ENCODE results near the gene WAC.
"Not testable (repeated sequence)": the region's sequence is repeated elsewhere in the genome, so short reads cannot be mapped to it uniquely, and the experiment has no call there.

WAC gene

DNA sequence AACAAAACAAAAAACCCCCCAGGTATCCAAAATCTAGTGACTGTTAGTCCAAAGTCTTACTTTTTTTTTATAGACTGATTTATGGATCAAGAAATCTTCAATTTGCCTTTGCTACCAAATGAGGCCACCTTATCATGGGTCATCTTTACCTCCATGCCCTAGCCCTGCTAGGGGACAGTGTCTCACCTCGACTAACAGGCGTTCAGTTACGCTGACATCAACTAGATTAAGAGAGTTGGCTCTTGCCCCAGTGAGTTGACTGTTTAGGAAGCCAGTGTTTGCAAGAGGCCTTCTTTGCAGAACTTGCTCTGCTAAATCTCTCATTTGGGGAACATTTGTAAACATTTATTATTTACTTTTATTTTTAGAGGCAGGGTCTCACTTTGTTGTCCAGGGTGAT lies 36.9 kb upstream of the WAC start:
- no peak for DNase-seq (ENCODE audit: low read depth)
- TF ChIP-seq, protein P1, sequence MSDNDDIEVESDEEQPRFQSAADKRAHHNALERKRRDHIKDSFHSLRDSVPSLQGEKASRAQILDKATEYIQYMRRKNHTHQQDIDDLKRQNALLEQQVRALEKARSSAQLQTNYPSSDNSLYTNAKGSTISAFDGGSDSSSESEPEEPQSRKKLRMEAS (IDR thresholded peaks at IDR 0.05; ENCODE audit: low read depth, low read length): no peak
- TF ChIP-seq POLR2A (IDR thresholded peaks at IDR 0.05; ENCODE audit: extremely low read depth, insufficient read length): no peak
- no peak for TF ChIP-seq MYC (IDR thresholded peaks at IDR 0.05; ENCODE audit: low read depth, low read length)
- TF ChIP-seq, protein P2, sequence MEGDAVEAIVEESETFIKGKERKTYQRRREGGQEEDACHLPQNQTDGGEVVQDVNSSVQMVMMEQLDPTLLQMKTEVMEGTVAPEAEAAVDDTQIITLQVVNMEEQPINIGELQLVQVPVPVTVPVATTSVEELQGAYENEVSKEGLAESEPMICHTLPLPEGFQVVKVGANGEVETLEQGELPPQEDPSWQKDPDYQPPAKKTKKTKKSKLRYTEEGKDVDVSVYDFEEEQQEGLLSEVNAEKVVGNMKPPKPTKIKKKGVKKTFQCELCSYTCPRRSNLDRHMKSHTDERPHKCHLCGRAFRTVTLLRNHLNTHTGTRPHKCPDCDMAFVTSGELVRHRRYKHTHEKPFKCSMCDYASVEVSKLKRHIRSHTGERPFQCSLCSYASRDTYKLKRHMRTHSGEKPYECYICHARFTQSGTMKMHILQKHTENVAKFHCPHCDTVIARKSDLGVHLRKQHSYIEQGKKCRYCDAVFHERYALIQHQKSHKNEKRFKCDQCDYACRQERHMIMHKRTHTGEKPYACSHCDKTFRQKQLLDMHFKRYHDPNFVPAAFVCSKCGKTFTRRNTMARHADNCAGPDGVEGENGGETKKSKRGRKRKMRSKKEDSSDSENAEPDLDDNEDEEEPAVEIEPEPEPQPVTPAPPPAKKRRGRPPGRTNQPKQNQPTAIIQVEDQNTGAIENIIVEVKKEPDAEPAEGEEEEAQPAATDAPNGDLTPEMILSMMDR (IDR thresholded peaks at IDR 0.05; ENCODE audit: low read depth, low read length): no peak

DNA sequence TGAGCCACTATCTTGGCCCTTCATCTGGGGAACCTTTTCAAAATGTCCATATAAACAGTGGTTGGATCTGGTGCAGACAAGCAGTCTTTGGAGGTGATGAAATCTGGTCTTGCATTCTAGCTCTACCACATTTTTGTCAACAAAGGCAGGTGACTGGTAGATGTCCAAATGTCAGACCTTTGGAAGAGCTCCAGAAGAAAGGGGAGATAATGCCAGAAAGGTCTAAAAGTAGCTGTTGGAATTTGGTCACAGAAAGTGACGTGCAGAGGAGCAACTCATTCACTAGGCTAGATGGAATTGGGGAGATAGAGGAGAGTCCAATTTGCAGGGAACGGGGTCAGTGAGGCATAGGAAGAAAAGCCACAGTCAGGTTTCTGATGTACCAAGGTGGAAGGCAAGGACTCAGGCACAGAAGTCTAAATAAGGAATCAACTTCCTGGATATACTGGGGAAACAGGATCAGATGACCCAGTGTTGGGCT lies 36.4 kb upstream of the WAC start:
- TF ChIP-seq MYC (IDR thresholded peaks at IDR 0.05; ENCODE audit: low read depth, low read length) (no peak), POLR2A (IDR thresholded peaks at IDR 0.05; ENCODE audit: extremely low read depth, insufficient read length) (no peak)
- TF ChIP-seq, protein P1 (IDR thresholded peaks at IDR 0.05; ENCODE audit: low read depth, low read length): no peak
- TF ChIP-seq, protein P2 (IDR thresholded peaks at IDR 0.05; ENCODE audit: low read depth, low read length): no peak
- DNase-seq (ENCODE audit: low read depth): no peak
- H3K4me3 ChIP-seq (ENCODE audit: low read depth, low read length): no peak overlapping the region

More for the DNA sequence above, 36.9 kb upstream of the WAC start:
- H3K4me3 ChIP-seq (ENCODE audit: low read depth, low read length): no peak overlapping the region

DNA sequence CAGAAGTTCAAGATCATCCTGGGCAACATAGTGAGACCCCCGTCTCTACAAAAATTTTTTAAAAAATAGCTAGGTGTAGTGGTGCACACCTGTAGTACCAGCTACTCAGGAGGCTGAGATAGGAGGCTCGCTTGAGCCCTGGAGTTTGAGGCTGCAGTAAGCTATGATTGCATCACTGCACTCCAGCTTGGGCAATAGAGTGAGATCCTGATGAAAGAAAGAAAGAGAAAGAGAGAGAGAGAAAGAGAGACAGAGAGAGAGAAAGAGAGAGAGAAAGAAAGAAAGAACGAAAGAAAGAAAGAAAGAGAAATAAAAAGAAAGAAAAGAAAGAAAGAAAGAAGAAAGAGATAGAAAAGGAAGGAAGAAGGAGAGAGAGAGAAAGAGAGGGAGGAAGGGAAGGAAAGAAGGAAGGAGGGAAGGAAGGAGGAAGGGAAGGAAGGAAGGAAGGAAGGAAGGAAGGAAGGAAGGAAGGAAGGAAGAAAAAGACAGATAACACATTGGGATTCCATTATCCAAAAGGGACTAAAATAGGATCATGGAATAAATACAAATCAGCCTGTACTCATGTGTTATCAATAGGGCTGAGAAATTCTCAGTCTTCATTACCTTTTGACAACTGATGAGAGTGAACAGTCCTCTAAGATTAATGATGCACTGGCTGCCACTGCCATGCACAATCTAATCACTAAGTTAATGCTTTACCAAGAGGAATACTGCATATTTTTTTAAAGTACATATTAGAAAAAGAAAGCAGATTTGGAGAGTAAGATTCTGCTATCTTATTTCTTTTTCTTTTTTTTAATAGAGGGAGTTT lies 35.4 kb upstream of the WAC start:
- no peak for DNase-seq (ENCODE audit: low read depth)
- H3K4me3 ChIP-seq (ENCODE audit: low read depth, low read length): no peak overlapping the region
- TF ChIP-seq, protein P2 (IDR thresholded peaks at IDR 0.05; ENCODE audit: low read depth, low read length): no peak
- TF ChIP-seq POLR2A (IDR thresholded peaks at IDR 0.05; ENCODE audit: extremely low read depth, insufficient read length) (no peak), MYC (IDR thresholded peaks at IDR 0.05; ENCODE audit: low read depth, low read length) (no peak)
- TF ChIP-seq, protein P1 (IDR thresholded peaks at IDR 0.05; ENCODE audit: low read depth, low read length): no peak

DNA sequence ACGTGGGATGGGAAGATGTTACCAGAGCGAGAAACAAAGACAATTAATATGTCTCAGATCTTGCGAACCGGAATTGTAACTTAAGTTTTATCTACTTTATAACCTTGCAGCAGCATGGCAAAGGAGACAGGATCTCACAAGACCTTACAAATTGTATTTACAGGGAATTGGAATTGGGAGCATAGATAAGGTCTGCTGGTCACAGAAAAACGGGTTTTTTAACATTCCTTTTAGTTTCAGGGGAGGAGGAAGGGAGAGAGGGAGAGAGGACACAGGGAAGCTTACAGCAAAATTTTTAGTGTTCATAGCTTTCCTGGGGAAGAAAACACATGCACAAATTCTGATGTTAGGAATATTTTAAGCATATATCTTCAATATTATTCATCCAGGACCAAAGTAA lies 32.7 kb upstream of the WAC start:
- not testable (repeated sequence) for H3K4me3 ChIP-seq (ENCODE audit: low read depth, low read length)

DNA sequence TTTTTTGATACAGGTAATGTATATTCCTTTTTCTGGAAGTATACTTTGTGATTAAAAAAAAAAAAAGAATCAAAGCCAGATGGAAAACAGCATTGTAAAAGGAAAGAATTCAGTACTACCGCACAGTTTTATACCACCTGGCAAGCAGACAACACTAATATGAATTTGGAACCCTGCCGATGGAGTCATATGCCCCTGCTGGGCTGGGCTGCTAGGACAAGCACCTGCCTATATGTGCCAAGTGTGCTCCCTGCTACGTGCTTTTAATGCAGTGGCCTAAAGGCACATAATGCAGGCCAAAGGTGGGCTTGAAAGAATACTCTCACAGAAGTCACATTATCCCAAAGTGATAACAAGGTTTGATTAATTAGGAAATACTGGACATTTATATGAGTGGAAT lies 29.8 kb upstream of the WAC start:
- no peak overlapping the region for H3K4me3 ChIP-seq (ENCODE audit: low read depth, low read length)
- DNase-seq (ENCODE audit: low read depth): no peak
- TF ChIP-seq MYC (IDR thresholded peaks at IDR 0.05; ENCODE audit: low read depth, low read length): no peak
- TF ChIP-seq, protein P1 (IDR thresholded peaks at IDR 0.05; ENCODE audit: low read depth, low read length): no peak
- no peak for TF ChIP-seq POLR2A (IDR thresholded peaks at IDR 0.05; ENCODE audit: extremely low read depth, insufficient read length)
- TF ChIP-seq, protein P2 (IDR thresholded peaks at IDR 0.05; ENCODE audit: low read depth, low read length): no peak

More for the DNA sequence above, 32.7 kb upstream of the WAC start:
- not testable (repeated sequence) for DNase-seq (ENCODE audit: low read depth)

DNA sequence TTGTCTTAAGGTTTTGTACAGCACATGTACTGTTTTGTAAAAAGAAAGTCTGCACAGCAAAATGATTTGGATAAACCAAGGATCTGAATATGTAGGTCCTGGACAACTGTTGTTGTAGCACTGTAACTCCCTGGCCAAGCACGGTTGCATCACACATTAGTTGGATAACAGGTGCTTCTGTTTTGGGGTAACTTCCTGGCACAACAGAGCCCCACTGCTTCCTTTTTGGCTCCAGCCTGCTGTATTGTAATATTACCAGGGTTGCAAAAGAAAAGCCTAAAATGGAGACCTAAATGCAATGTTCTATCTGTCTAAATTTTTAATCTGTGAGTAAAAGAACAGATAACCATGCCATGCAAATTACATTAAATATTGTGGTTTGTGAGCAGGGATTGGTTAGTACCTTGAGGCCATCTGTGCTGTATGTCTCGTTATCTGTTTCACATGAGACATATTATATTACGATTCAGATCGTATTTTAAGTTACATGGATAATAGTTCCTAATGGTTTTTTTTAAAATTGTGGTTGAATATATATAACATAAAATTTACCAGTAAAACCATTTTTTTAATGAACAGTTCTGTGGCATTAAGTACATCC lies 27.5 kb upstream of the WAC start:
- TF ChIP-seq MYC (IDR thresholded peaks at IDR 0.05; ENCODE audit: low read depth, low read length) (no peak), POLR2A (IDR thresholded peaks at IDR 0.05; ENCODE audit: extremely low read depth, insufficient read length) (no peak)
- TF ChIP-seq, protein P2 (IDR thresholded peaks at IDR 0.05; ENCODE audit: low read depth, low read length): no peak
- TF ChIP-seq, protein P1 (IDR thresholded peaks at IDR 0.05; ENCODE audit: low read depth, low read length): no peak
- DNase-seq (ENCODE audit: low read depth): peak; percentile 31
- no peak overlapping the region for H3K4me3 ChIP-seq (ENCODE audit: low read depth, low read length)
